Keratinocyte (primary cell): ENCODE results near the gene TUBA4B.

ENCODE experiments used
- CTCF ChIP-seq, 3 experiments: IDR thresholded peaks in 1 of 3; conservative IDR thresholded peaks in 1 of 3; optimal IDR thresholded peaks in 1 of 3; 2 replicates in 2 of 3; 3 replicates in 1 of 3; pipeline versions ENCODE3 to v1.5.1; 2011; ENCODE audit warnings: low read length in 3 of 3, mild to moderate bottlenecking in 3 of 3, moderate library complexity in 2 of 3, control low read depth in 1 of 3, inconsistent platforms in 1 of 3; ENCODE audit not compliant: insufficient read depth in 2 of 3; ENCODE audit errors: extremely low read depth in 1 of 3
- EZH2 ChIP-seq: IDR thresholded peaks from one replicate; pipeline ENCODE4 v1.6.1; 2012; ENCODE audit warnings: inconsistent platforms, mild to moderate bottlenecking, low read length, moderate library complexity

GRCh38 chr2:219284501-219285372 is 31.7 kb downstream of the TUBA4B start:
- TF ChIP-seq CTCF (optimal IDR thresholded peaks at IDR 0.05 in 1 of 3, IDR thresholded peaks at IDR 0.05 in 1 of 3, conservative IDR thresholded peaks at IDR 0.05 in 1 of 3; ENCODE audit: extremely low read depth in 1 of 3, insufficient read depth in 2 of 3, low read length in 3 of 3) (no peak), EZH2 (no peak)
